Cardiac muscle cell (in vitro differentiated cells and primary cell): ENCODE data around the gene ZNF620. TPM values are rescaled to one million over a fixed set of nuclear protein-coding genes. Genes with fewer than 3 reads are reported as not detected.
A peak's percentile ranks its signal among the peaks of the same experiment; 100 is the strongest.

Experiments used
- DNase-seq, 2 donors: peaks; one replicate each; pipeline versions ENCODE4 v3.0.0 to v3.0.0-alpha.2; 2010 to 2017; ENCODE audit warnings: low read depth in 1 of 2, low spot score in 1 of 2
- H3K27ac ChIP-seq: fragments of 200-600 bp; sonication (generic); 2 replicates; pipeline ENCODE4 v1.5.1; 2016
- H3K27me3 ChIP-seq: fragments of 200-600 bp; sonication (generic); 2 replicates; pipeline ENCODE4 v1.6.0; 2016; ENCODE audit warnings: control low read depth
- H3K36me3 ChIP-seq: fragments of 200-600 bp; sonication (generic); 2 replicates; pipeline ENCODE4 v1.5.1; 2016; ENCODE audit warnings: control low read depth
- H3K4me1 ChIP-seq: fragments of 200-600 bp; sonication (generic); 2 replicates; pipeline ENCODE4 v1.8.1; 2017; ENCODE audit warnings: low read depth, mild to moderate bottlenecking, mixed run types
- H3K4me3 ChIP-seq: fragments of 200-600 bp; sonication (generic); 2 replicates; pipeline ENCODE4 v1.5.1; 2016; ENCODE audit warnings: mild to moderate bottlenecking
- H3K9me3 ChIP-seq: fragments of 200-600 bp; sonication (generic); 2 replicates; pipeline ENCODE4 v1.5.1; 2017; ENCODE audit warnings: low read depth, mild to moderate bottlenecking, control low read depth
- polyA plus RNA-seq: library from polyadenylated mRNA; unstranded; fragments of >200 nt; fragmentation: Nextera tagmentation; extraction: Ambion mirVana; gene quantifications from 2 replicates; pipeline ENCODE4 v1.2.1, GENCODE V29; 2016
- total RNA-seq: library from RNA; depleted of rRNA; stranded (reverse); fragments of >200 nt; gene quantifications from 2 replicates; pipeline ENCODE4 v1.2.3, GENCODE V29; 2016
- TF ChIP-seq, protein P1 (sequence below): IDR thresholded peaks from 2 replicates; pipeline ENCODE4 v1.5.1; 2012; ENCODE audit warnings: low read depth, mild to moderate bottlenecking, low read length

The ZNF620 gene
- total and polyA plus RNA-seq, 2 experiments from 2014 or later: 8.8 to 10.2 TPM

DNA sequence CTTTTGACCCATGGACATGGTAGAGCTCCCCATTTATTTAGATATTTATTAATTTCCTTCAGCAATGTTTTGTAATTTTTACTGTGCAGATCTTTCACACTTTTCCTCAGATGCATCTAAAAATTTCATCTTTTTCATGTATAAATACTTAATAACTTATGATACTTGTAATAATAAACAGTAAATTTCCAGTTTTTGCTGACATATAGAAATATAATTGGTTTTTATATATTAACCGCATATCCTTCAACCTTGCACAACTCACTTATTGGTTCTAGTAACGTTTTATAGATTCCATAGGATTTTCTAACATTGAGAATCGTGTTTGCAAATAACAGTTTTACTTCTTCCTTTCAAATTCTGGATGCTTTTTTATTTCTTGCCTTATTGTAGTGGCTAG is 15.4 kb downstream of the ZNF620 start:
- no peaks in the 10 kb centered on the region for H3K27me3 ChIP-seq
- H3K27ac ChIP-seq: no peak overlapping the region
- no peak overlapping the region for H3K4me3 ChIP-seq
- TF ChIP-seq, protein P1, sequence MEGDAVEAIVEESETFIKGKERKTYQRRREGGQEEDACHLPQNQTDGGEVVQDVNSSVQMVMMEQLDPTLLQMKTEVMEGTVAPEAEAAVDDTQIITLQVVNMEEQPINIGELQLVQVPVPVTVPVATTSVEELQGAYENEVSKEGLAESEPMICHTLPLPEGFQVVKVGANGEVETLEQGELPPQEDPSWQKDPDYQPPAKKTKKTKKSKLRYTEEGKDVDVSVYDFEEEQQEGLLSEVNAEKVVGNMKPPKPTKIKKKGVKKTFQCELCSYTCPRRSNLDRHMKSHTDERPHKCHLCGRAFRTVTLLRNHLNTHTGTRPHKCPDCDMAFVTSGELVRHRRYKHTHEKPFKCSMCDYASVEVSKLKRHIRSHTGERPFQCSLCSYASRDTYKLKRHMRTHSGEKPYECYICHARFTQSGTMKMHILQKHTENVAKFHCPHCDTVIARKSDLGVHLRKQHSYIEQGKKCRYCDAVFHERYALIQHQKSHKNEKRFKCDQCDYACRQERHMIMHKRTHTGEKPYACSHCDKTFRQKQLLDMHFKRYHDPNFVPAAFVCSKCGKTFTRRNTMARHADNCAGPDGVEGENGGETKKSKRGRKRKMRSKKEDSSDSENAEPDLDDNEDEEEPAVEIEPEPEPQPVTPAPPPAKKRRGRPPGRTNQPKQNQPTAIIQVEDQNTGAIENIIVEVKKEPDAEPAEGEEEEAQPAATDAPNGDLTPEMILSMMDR: no peak
- DNase-seq: no peak
- H3K36me3 ChIP-seq: no peaks in the 10 kb centered on the region
- no peaks in the 10 kb centered on the region for H3K9me3 ChIP-seq
- H3K4me1 ChIP-seq: peaks cover 4% of the 10 kb centered on the region

DNA sequence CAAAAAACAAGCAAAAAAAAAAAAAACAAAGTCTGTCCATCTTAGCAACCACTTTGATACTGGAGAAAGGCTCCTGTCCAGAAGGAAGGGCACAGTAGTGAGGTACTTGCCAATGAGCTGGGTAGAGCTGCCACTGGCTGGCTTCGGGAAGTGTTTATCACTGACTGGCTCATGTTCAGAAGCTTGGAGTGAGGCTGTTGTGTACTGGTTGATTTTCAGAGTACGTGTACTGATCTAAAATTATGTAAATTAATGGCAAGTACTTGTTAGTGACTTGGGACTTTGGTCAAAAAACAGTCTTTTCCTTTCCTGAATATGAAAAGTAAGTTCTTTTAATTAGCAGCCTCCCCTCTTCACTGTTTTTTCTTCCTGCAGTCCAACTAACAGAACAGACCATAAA is 17.9 kb downstream of the ZNF620 start:
- no peaks in the 10 kb centered on the region for H3K9me3 ChIP-seq
- TF ChIP-seq, protein P1: no peak
- H3K4me1 ChIP-seq: peaks cover 4% of the 10 kb centered on the region
- DNase-seq: no peak
- peaks cover 10% of the 10 kb centered on the region for H3K36me3 ChIP-seq
- H3K27me3 ChIP-seq: no peaks in the 10 kb centered on the region
- H3K4me3 ChIP-seq: peak overlapping the region; percentile 69
- H3K27ac ChIP-seq: no peak overlapping the region

DNA sequence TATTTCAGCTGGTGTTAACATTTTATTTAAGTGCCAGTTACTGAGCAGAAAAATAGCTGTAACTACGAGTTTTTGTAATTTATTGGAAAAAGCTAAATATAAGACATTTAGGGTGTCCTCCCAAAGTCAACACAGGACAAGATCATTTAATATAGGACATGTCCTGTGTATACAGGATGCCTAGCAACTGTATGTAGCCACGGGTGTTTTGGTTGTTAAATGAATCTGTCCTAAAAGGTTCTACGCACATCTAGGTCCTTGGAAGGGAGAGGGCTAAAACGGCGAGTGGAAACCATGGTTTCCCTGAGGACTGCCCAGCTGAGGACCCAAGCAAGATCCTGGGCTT is 18.4 kb downstream of the ZNF620 start:
- H3K27ac ChIP-seq: peak overlapping the region; percentile 76
- DNase-seq: peak in 1 of 2 donors; percentile 35
- peak overlapping the region; percentile 69 for H3K4me3 ChIP-seq
- H3K9me3 ChIP-seq: no peaks in the 10 kb centered on the region
- peaks cover 12% of the 10 kb centered on the region for H3K36me3 ChIP-seq
- TF ChIP-seq, protein P1: no peak
- no peaks in the 10 kb centered on the region for H3K27me3 ChIP-seq
- H3K4me1 ChIP-seq: peaks cover 4% of the 10 kb centered on the region

DNA sequence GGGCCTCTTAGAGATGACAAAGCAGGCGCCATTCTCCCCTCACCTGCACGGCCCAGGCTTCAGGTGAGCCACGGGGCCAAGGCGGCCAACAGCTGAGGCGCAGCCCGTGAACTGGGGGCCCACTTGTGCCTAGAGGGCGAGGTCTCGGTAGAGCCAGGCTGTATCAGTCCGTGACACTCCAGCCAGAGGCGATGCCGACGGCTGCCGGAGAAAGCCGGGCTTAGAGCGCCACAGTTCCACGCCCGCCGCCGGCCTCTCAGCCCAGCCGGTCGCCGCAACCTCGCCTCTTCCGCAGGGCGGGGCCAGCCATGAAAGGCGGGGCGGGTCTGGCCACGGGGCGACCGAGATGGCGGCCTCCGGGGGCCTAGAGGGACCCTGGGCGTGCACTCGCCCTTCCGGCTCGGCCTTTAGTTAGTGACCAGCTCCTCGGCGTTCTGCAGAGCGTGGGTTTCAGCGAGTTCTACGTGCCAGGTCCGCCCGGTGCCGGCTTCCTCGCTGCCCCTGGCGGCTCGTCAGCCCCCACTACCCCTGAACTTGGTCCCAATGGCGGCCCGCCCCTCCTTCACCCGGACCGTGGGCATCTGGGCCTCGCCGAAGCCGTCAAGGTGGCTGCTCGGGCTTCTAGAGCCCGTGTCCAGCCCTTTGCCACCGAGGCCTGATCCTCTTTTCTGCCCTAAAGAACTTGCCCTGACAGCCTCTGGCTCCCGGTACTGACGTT is 18.9 kb downstream of the ZNF620 start, which contains the start of gene ZNF621:
Gene ZNF621 (plus strand): TSS at position 393 of the 718 bp plus-strand sequence. CDS start 881 bp downstream, outside the sequence.
- peaks cover 12% of the 10 kb centered on the region for H3K36me3 ChIP-seq
- peak within 1 kb of the TSS; percentile 76 for H3K27ac ChIP-seq
- H3K4me1 ChIP-seq: peaks cover 4% of the 10 kb centered on the region
- no peaks in the 10 kb centered on the region for H3K9me3 ChIP-seq
- H3K4me3 ChIP-seq: peak within 1 kb of the TSS; percentile 69
- no peaks in the 10 kb centered on the region for H3K27me3 ChIP-seq
- peak; percentile 93 for DNase-seq
- TF ChIP-seq, protein P1: no peak

DNA sequence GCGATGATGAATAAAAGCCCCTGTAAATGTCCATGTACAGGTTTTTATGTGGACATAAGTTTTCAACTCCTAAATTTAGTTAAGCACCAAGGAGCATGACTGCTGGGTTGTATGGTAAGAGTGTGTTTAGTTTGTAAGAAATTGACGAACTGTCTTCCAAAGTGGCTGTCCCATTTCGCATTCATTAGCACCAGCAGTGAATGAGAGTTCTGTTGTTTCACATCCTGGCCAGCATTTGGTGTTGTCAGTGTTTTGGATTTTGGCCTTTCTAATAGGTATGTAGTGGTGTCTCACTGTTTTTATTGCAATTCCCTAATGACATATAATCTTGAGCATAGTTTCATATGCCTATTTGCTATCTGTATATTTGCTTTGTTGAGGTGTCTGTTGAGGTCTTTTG is 22.6 kb downstream of the ZNF620 start:
- peaks cover 4% of the 10 kb centered on the region for H3K4me1 ChIP-seq
- no peak overlapping the region for H3K27ac ChIP-seq
- TF ChIP-seq, protein P1: no peak
- DNase-seq: no peak
- no peaks in the 10 kb centered on the region for H3K9me3 ChIP-seq
- H3K36me3 ChIP-seq: peaks cover 35% of the 10 kb centered on the region
- H3K27me3 ChIP-seq: no peaks in the 10 kb centered on the region
- no peak overlapping the region for H3K4me3 ChIP-seq
